CD4-positive, alpha-beta T cell (primary cell): Measurements from ENCODE around the gene CLDN3. TPM values are rescaled to one million over a fixed set of nuclear protein-coding genes. Genes with fewer than 3 reads are reported as not detected.
A peak's percentile ranks its signal among the peaks of the same experiment; 100 is the strongest.

Source experiments
- ATAC-seq: fragments of 200-7000 bp; cut with Tn5 transposase; one replicate; pipeline ENCODE4 v1.10.0; 2022; ENCODE audit warnings: mild to moderate bottlenecking; ENCODE audit not compliant: poor library complexity
- CTCF ChIA-PET: fragments of 350-600 bp; sonication (Branson Sonifier 250); formaldehyde crosslinking; loops from one replicate; lab custom pipeline; 2021; ENCODE audit warnings: antibody characterized with exemption, inconsistent platforms; lab: Charles Lee
- POLR2A ChIA-PET: fragments of 350-600 bp; sonication (Branson Sonifier 250); formaldehyde crosslinking; loops from one replicate; lab custom pipeline; 2021; ENCODE audit warnings: antibody characterized with exemption, inconsistent platforms; lab: Charles Lee
- DNase-seq, 14 experiments: peaks; one replicate each; pipeline ENCODE4 v3.0.0-alpha.2; 2013 to 2020; ENCODE audit warnings: mixed read lengths in 2 of 14
- H3K27ac ChIP-seq, 2 donors: one replicate each; pipeline versions ENCODE4 v1.5.1 to v1.7.0; 2013; ENCODE audit warnings: low read length in 2 of 2, low read depth in 1 of 2, mild to moderate bottlenecking in 1 of 2
- H3K27me3 ChIP-seq, 2 experiments: 1 replicate in 1 of 2; 2 replicates in 1 of 2; pipeline versions ENCODE4 v1.6.1 to v1.7.0; 2013; ENCODE audit warnings: low read length in 2 of 2, control low read depth in 1 of 2, mild to moderate bottlenecking in 1 of 2, moderate library complexity in 1 of 2; ENCODE audit not compliant: insufficient read depth in 2 of 2, control insufficient read depth in 1 of 2
- H3K36me3 ChIP-seq: one replicate; pipeline ENCODE4 v1.6.1; 2013; ENCODE audit warnings: low read length, control low read depth; ENCODE audit not compliant: insufficient read depth
- H3K4me1 ChIP-seq: one replicate; pipeline ENCODE4 v1.6.1; 2013; ENCODE audit warnings: low read length, control low read depth; ENCODE audit not compliant: insufficient read depth
- H3K4me3 ChIP-seq: one replicate; pipeline ENCODE4 v1.5.1; 2013; ENCODE audit warnings: mild to moderate bottlenecking, low read length, moderate library complexity
- H3K9me3 ChIP-seq, 2 experiments: 1 replicate in 1 of 2; 2 replicates in 1 of 2; pipeline versions ENCODE4 v1.6.1 to v1.7.0; 2013; ENCODE audit warnings: low read length in 2 of 2, mild to moderate bottlenecking in 2 of 2, control low read depth in 1 of 2, moderate library complexity in 1 of 2; ENCODE audit not compliant: control insufficient read depth in 1 of 2, insufficient read depth in 1 of 2
- H3K27ac Mint-ChIP-seq: one replicate; pipeline ENCODE4 v1.8.0; 2020; ENCODE audit warnings: mixed read lengths
- H3K27me3 Mint-ChIP-seq: one replicate; pipeline ENCODE4 v1.8.0; 2021; ENCODE audit warnings: mixed read lengths
- H3K36me3 Mint-ChIP-seq: one replicate; pipeline ENCODE4 v1.8.0; 2021; ENCODE audit warnings: low read depth, mixed read lengths
- H3K4me1 Mint-ChIP-seq: one replicate; pipeline ENCODE4 v1.8.0; 2021; ENCODE audit warnings: low read depth, mixed read lengths
- H3K4me3 Mint-ChIP-seq: one replicate; pipeline ENCODE4 v1.8.0; 2020; ENCODE audit warnings: mild to moderate bottlenecking, mixed read lengths
- H3K9me3 Mint-ChIP-seq: one replicate; pipeline ENCODE4 v1.8.0; 2020; ENCODE audit warnings: mixed read lengths
- intact Hi-C, 2 experiments: fragments of 100-400 bp; cut with DNase I in 1 of 2; cut with micrococcal nuclease in 1 of 2; formaldehyde crosslinking; loops; one replicate each; pipeline versions ENCODE4 v1.15.1 to v1.9.0; 2023 to 2025; cut with DNase I, micrococcal nuclease
- total RNA-seq, 174 experiments: library from RNA in 2 of 174; stranded (reverse) in 2 of 174; gene quantifications; one replicate each; pipeline ENCODE4 v1.2.3 and lab custom pipeline; 2021 to 2026
- TF ChIP-seq, protein P1 (sequence below): fragments of 200-600 bp; IDR thresholded peaks from one replicate; pipeline ENCODE4 v1.8.0; 2022; ENCODE audit warnings: antibody characterized with exemption, mild to moderate bottlenecking

The CLDN3 gene
- total RNA-seq, 2 experiments from 2014 or later, result not detected

DNA sequence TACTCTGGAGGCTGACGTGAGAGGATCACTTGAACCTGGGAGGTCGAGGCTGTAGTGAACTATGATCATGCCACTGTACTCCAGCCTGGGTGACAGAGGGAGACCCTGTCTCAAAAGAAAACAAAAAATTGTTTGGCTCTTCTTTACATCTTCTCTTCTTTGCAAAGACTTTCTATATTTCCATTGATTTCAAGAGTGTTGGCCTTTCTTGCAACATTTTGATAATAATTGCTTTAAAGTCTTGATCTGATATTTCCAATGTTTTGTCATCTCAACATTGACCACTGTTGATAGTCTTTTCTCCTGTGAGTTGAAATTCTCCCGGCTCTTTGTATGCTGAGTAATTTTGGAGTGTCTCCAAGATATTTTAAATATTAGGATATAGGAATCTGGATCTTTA, 42.9 kb upstream of the CLDN3 start:
- ChIA-PET CTCF (no interaction called here), POLR2A (no interaction called here)
- Mint-ChIP-seq H3K27me3 (peaks cover 9% of the 10 kb centered on the region), H3K4me3 (no peak overlapping the region), H3K36me3 (no peaks in the 10 kb centered on the region), H3K9me3 (no peaks in the 10 kb centered on the region), H3K4me1 (no peaks in the 10 kb centered on the region), H3K27ac (no peak overlapping the region)
- ATAC-seq (no peak), DNase-seq (no peak)
- Histone ChIP-seq H3K4me3 (no peak overlapping the region), H3K36me3 (no peaks in the 10 kb centered on the region), H3K4me1 (peaks cover 4% of the 10 kb centered on the region), H3K9me3 (peaks cover 11 to 21% of the 10 kb centered on the region in 2 experiments), H3K27ac (no peak overlapping the region), H3K27me3 (peaks cover 0 to 4% of the 10 kb centered on the region in 2 experiments)
- intact Hi-C loops, result no loop called here
- TF ChIP-seq, protein P1, sequence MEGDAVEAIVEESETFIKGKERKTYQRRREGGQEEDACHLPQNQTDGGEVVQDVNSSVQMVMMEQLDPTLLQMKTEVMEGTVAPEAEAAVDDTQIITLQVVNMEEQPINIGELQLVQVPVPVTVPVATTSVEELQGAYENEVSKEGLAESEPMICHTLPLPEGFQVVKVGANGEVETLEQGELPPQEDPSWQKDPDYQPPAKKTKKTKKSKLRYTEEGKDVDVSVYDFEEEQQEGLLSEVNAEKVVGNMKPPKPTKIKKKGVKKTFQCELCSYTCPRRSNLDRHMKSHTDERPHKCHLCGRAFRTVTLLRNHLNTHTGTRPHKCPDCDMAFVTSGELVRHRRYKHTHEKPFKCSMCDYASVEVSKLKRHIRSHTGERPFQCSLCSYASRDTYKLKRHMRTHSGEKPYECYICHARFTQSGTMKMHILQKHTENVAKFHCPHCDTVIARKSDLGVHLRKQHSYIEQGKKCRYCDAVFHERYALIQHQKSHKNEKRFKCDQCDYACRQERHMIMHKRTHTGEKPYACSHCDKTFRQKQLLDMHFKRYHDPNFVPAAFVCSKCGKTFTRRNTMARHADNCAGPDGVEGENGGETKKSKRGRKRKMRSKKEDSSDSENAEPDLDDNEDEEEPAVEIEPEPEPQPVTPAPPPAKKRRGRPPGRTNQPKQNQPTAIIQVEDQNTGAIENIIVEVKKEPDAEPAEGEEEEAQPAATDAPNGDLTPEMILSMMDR, result no peak

DNA sequence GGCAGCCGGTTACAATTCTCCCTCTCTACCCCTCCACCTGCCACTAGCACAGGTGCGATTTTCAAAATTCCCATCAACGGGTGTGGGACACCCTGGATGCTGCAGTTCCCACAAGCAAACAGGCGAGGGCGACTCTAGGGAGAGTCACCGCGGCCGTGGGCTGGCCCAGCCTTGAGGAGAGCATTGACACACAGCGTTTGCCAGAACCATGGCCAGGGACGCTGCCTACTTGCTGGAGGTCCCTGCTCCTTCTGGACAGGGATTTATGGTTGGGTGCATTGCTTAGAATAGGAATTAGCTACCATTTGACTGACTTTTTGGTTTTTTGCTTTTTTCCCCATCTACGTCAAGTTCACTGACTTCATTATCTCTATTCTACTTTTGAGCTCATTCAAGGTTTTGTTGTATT, 41.7 kb upstream of the CLDN3 start:
- intact Hi-C loops, result loop anchor here (1.0 kb wide), 1 partner anchor 44 kb away; no protein-coding TSS in a partner anchor
- Histone ChIP-seq H3K27ac (no peak overlapping the region), H3K9me3 (peaks cover 11 to 21% of the 10 kb centered on the region in 2 experiments), H3K4me1 (peaks cover 4% of the 10 kb centered on the region), H3K27me3 (peaks cover 0 to 4% of the 10 kb centered on the region in 2 experiments), H3K36me3 (no peaks in the 10 kb centered on the region), H3K4me3 (no peak overlapping the region)
- H3K4me1 Mint-ChIP-seq, result no peaks in the 10 kb centered on the region
- H3K36me3 Mint-ChIP-seq, result no peaks in the 10 kb centered on the region
- ATAC-seq (peak; percentile 81), DNase-seq (peak in 13 of 14 experiments; percentile 19 to 70 (median 43))
- peaks cover 9% of the 10 kb centered on the region for H3K27me3 Mint-ChIP-seq
- H3K4me3 Mint-ChIP-seq, result no peak overlapping the region
- H3K9me3 Mint-ChIP-seq, result no peaks in the 10 kb centered on the region
- TF ChIP-seq, protein P1, result peak; percentile 61
- CTCF ChIA-PET, result no interaction called here
- H3K27ac Mint-ChIP-seq, result no peak overlapping the region
- POLR2A ChIA-PET, result no interaction called here

DNA sequence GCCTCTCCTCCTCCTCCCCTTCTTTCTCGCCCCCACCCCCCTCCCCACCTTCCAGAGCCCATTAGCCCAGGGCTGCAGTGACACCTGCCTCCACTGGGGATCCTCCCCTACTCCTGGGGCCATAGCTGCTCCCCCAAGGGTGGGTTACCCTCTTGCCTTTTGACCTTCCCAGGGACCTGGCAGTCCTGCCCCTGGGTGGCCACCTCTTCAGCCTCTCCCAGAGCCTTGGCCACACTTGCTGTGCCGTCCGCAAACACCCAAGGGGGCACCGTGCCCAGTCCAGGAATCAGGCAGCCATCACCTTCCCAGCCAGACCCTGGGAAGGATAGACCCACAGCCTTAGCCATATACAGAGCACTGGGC, 40.9 kb upstream of the CLDN3 start:
- H3K9me3 Mint-ChIP-seq, result no peaks in the 10 kb centered on the region
- Histone ChIP-seq H3K4me3 (no peak overlapping the region), H3K27me3 (peaks cover 0 to 4% of the 10 kb centered on the region in 2 experiments), H3K9me3 (peaks cover 11 to 21% of the 10 kb centered on the region in 2 experiments), H3K36me3 (no peaks in the 10 kb centered on the region), H3K27ac (no peak overlapping the region), H3K4me1 (peaks cover 4% of the 10 kb centered on the region)
- intact Hi-C loops, result loop anchor here (1.0 kb wide), 1 partner anchor 44 kb away; no protein-coding TSS in a partner anchor
- TF ChIP-seq, protein P1, result no peak
- DNase-seq, result no peak
- ChIA-PET CTCF (no interaction called here), POLR2A (no interaction called here)
- ATAC-seq, result no peak
- no peaks in the 10 kb centered on the region for H3K36me3 Mint-ChIP-seq
- no peak overlapping the region for H3K27ac Mint-ChIP-seq
- H3K27me3 Mint-ChIP-seq, result peaks cover 9% of the 10 kb centered on the region
- H3K4me3 Mint-ChIP-seq, result no peak overlapping the region
- no peaks in the 10 kb centered on the region for H3K4me1 Mint-ChIP-seq
